GM19099 (cell line): Measurements from ENCODE around the gene TREH.

ENCODE experiments used
- POLR2A ChIP-seq: IDR thresholded peaks from 3 replicates; pipeline ENCODE4 v1.6.1; 2011; ENCODE audit warnings: low read depth; ENCODE audit not compliant: insufficient read length; ENCODE audit errors: extremely low read depth

The TREH gene, protein sequence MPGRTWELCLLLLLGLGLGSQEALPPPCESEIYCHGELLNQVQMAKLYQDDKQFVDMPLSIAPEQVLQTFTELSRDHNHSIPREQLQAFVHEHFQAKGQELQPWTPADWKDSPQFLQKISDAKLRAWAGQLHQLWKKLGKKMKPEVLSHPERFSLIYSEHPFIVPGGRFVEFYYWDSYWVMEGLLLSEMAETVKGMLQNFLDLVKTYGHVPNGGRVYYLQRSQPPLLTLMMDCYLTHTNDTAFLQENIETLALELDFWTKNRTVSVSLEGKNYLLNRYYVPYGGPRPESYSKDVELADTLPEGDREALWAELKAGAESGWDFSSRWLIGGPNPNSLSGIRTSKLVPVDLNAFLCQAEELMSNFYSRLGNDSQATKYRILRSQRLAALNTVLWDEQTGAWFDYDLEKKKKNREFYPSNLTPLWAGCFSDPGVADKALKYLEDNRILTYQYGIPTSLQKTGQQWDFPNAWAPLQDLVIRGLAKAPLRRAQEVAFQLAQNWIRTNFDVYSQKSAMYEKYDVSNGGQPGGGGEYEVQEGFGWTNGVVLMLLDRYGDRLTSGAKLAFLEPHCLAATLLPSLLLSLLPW

DNA sequence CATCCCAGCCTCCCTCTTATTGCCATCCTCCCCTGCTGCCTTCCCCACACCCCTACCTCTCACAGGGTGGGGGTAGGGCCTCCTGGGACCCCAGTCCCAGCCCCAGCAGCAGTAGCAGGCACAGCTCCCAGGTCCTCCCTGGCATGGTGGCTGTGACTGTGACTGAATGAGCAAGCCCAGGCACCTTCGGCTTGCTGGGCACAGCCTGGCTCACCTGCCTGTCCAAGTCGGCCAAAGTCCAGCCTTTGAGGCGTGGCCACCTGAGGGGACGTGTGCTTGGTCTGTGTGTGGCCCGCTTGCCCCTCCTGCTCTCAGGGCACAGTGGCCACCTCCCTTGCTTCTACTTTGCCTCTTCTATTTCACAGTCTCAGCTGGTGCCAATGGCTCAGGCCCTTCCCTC lies at the start of gene TREH:
TREH (minus strand) TSS at position 168 of the 400 bp plus-strand sequence; CDS start at position 145, 23 bp downstream.
- TF ChIP-seq POLR2A = no peak

DNA sequence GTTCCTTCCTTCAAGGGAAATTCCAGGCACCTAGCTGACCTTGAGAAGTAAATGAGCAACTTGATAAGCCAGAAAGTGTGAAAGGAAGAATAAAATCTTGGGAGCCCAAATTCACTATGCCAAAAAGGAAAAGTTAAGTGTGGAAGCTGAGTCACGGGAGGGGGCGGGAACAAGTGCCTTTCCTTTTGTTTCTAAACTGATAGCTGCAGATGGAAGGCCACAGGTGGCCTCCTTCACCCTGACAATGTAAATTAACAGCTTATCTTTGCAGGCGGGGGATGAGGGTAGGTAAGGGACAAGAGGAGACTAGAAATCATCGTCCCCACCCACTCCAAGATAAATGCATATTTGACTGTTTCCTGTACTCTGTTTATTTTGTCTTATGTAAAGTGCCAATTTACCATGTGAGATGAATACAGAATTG lies 36.4 kb upstream of the TREH start:
- no peak for TF ChIP-seq POLR2A

DNA sequence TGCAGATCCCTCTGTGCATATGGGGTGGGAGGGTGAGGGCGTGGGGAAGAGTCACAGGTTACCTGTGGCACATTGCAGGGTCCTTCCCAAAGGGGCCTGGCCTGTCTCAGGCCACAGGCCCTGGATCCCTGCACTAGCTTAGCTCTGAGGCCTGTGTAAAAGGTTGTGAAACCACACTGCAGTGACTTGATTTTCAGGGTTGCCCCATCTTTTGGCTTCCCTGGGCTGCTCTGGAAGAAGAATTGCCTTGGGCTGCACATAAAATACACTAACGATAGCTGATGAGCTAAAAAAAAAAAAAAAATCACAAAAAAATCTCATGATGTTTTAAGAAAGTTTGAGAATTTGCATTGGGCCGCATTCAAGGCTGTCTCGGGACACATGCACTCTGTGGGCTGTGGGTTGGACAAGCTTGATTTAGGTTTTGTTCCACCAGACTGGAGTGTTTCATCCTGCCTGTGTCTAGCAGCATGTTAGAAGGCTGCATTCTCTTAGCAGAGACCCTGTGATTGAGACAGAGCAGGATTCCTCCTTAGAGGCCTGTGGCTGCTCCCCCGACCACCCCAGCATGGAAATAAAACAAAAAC lies 35.9 kb upstream of the TREH start:
- no peak for TF ChIP-seq POLR2A

DNA sequence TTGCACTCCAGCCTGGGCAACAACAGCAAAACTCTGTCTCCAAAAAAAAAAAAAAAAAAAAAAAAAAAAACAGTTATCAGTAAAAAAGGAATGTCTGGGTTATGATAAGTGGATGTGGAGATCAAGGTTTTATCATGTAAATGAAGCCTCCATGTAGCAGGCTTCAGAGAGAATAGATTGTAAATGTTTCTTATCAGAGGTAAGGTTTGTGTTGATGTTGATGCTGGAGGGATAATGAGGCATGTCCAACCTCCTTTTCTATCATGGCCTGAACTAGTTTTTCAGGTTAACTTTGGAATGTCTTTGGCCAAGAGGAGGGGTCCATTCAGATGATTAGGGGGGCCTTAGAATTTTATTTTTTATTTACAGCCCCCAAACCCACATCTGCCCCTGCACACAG lies 35.4 kb upstream of the TREH start:
- TF ChIP-seq POLR2A = no peak

DNA sequence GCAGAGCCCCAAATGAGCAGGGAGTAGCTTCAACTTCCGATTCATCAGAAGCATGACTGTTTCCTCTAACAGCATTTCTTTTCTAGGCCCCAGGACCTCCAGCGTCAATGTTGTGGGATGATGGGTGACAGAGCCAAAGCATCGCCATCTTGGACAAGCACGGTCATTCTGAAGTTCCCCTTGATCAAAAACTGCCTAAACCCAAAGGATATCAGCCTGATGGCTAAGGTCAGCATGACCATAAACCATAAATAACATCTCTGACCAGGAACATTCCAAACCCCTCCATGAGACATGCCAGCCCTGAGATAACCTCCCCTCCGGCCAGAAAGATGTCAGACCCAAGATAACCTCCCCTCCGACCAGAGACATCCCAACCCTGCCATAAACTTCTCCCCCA lies 28.8 kb upstream of the TREH start:
- no peak for TF ChIP-seq POLR2A

DNA sequence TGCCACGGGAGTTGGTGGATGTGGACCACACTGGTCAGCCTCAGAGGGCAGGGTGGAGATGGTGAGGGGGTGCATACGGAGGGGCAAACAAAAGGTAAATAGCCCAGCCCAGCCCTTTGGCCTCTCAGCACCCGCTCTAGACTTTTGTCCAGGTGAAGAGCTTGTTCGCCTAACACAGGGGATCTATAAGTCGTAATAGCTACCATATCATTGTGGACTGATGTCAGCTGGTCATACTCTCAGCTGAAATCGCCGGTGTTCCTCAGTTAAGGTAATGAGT lies 27.0 kb upstream of the TREH start:
- TF ChIP-seq POLR2A = no peak

DNA sequence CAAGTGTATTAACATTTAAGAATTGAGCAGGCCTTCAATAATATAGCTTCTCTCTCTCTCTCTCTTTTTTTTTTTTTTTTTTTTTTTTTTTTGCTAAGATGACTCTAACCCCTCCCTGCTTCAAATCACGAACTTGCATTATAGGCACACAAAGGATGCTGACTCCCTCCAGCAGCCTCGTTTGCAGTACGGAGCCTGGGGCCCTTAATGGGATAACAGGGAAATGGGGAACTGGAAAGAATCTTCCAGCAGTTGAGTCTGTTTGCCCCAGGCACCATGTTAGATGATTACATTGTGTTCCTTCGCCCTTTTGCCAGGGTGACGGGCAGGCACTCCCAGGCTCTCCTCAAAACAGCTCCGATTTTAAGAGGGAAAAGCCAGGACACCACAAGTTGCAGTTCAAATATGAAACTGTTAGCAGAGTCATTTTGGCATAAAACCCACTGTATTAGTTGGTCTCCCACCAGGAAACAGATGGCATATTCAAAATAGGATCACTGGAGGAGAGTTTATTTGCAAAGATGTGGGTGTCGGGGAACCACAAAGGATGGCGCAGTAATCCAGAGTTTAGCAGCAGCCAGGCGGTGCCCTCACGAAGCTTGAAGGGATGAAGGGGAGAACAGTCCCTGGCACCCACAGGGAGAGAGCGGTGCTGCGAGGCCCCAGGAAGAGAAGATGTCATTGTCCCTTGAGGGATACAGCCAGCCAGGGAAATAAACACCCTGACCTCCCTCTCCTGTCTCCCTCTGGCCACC lies 26.5 kb upstream of the TREH start:
- TF ChIP-seq POLR2A = no peak

DNA sequence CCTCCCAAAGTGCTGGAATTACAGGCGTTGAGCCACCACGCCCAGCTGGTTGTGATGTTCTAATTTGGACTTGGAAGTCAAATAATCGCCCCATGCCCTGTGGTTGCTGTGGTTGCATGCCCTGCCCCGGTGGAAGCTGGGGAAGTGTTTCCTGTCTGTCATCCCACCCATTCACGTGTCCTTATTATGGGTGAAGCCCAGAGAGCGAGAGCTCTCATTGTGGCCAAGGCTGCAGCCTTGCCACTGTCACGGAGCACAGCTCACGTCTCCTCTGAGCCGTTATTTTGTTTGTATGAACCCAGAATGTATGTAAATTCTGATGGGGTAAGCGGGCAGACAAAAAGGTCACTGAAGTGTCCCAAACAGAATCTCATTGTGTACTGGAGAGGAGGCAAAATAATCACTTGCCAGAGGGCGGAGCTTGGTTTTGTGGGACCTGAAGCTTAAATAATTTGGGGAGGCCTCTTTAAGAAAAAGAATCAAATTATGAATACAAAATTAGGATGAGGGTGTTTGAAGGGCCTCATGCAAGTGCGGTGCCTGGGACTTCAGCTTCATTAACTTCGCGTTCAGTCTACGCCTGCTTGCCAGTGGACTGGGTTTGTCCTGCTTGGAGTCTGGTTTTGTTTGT lies 25.8 kb upstream of the TREH start:
- no peak for TF ChIP-seq POLR2A

DNA sequence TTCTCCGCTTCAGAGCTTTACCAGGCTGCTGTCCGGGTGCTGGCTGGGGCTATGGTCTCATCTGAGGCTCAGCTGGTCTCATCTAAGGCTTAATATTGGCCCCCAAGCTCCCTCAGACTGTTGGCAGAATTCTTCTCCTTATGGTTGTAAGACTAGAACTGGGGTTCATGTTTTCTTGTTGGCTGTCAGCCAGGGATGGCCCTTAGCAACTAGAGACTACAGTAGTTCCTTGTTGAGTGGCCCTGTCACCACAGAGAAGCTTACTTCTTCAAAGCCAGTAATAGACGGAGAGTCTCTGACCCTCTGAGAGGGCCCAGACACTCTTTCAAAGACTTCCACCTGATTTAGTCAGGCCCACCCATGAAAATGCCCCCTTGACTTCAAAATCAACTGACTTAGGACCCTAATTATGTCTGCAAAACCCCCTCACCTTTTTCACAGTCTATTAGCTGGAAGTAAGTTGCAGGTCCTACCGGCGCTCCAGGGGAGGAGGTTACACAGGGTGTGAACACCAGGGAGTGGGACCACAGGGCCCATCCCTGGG lies 24.2 kb upstream of the TREH start:
- TF ChIP-seq POLR2A = no peak

DNA sequence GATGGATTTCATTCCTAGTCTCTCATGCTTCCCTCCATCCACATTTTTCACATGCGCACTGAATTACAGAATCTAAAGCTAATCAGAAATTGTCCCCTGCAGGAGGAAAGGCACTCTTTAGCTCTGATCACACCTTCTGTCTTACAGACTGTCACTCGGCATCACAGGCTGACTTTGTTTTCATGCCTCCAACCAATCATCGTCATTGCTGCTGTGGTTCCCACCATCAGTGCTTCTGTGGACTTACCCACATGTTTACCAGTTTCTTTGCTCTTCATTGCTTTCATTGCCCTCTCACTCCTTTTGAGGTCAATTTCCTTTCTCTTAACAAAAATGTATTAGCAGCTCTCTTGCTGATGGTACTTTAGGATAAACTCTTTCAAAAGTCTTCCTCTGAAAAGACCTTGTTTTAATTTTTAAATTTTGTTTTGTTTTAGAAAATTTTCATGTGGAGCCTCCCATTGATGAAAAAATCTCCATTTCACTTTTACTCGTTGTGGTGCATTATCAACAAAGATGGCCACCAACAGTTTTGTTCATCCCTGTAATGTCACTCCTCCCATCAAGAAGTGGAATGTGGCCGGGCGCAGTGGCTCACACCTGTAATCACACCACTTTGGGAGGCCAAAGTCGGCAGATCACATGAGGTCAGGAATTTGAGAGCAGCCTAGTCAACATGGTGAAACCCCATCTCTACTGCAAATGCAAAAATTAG lies 20.2 kb upstream of the TREH start:
- TF ChIP-seq POLR2A = no peak

DNA sequence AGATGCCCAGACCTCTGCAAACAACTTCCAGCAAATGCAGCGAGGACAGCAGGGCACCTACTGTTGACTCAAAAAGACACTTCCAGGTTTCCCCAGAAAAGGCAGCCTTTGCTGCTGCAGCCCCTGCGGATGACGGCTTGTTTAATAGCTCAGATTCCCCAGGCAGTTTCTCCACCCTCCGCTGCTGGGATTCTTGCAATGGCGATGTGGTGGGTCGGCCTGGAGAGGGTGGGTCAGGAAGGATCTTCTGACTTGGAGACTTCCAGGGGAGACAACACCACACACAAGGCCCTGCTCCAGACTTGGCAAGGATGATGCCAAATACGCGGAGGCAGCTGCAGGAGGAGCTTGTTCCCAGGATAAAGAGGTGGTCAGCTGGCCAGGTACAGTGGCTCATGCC lies 17.9 kb upstream of the TREH start:
- TF ChIP-seq POLR2A = no peak

DNA sequence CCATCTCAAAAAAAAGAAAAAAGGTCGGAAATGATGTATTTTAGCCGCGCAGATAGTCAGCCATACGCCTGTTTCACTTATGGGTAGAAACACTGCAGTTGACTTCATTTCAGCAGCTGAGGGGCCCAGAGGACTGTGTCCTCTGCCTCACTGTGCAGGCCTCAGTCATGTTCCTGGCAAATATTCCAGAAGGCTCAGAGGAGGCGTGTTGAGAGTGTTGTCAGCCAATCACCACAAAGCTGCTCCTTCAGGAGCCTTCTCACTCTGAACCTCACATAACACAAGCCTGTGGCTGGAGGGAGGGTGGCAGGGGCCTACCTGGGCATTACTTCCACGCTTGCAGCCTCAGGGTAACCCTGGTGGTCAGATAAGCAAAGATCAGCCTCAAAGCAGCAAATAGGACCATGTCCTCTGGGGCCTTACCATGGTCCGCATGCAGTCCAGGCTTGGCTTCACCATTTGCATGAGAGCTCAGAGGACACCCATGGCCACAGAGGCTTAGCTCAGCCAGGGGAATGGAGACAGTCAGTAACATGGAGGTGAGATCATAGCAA lies 17.3 kb upstream of the TREH start:
- TF ChIP-seq POLR2A = no peak

DNA sequence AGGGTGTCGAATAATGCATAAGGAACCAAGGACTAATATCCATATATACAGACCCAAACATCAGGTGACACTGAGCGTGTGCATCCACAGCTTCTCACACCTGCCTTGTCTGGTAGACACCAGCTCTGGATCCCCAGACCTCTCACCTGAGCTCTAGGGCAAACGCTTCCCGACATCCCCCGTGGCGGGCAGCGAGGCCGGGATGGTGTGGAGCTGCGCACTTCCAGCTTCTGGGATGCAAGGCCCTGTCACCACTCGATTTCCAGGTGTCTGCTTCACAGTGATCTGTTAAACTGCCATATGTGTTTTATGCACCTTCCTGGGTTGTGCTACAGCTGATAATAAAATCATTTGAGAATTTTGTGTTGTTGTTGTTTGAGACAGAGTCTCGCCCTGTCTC lies 15.3 kb upstream of the TREH start:
- no peak for TF ChIP-seq POLR2A

DNA sequence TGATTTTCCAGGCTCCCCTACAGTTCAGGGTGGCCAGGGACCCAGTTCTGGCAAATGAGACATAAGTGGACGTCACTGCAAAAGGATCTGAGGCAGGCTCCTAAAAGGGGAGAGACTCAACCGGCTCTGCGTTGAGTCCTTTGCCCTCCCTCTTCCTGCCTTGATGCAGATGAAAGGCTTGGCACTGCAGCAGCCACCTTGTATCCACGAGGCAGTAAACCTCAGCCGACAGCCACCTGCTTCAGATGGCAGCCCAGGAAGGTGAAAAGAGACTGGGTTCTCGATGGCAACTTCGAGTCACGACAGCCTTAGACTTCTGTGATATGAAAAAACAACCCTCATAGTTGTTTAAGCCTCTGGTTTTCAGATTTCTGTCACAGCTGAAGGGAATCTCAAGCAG lies 14.7 kb upstream of the TREH start:
- no peak for TF ChIP-seq POLR2A
